Hepatocyte (in vitro differentiated cells): ENCODE data around the gene JPH2.

Source experiments
- EZH2 ChIP-seq: fragments of 200-600 bp; sonication (generic); IDR thresholded peaks from 2 replicates; pipeline ENCODE4 v1.6.1; 2016; ENCODE audit warnings: antibody characterized with exemption, mild to moderate bottlenecking, borderline replicate concordance
- EZH2phosphoT487 ChIP-seq: fragments of 200-600 bp; sonication (generic); IDR thresholded peaks from one replicate; pipeline ENCODE4 v1.6.1; 2018; ENCODE audit warnings: antibody characterized with exemption, mild to moderate bottlenecking, low read depth, moderate library complexity; ENCODE audit not compliant: unreplicated experiment, severe bottlenecking
- TF ChIP-seq, protein P1 (sequence below): fragments of 200-600 bp; sonication (generic); IDR thresholded peaks from 2 replicates; pipeline ENCODE4 v1.5.1; 2016; ENCODE audit warnings: antibody characterized with exemption, mild to moderate bottlenecking; ENCODE audit not compliant: poor library complexity

DNA sequence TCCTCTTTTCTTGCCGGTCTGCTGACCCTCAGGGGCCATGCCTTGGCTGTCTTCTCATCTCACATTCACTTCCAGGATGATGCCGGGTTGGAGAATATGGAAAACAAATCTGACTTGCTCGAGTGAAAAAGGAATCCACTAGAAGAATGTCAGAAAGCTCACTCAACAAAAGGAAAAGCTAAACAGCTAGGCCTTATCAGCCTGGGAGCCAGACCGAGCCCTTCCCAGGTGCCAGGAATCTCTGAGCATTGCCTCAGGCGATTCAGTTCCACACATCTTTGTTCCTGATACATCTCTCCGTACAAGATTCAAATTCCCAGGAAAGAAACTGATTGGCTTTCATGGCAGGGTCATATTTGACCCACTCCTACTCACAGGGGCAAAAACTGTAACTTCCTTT is 32.8 kb upstream of the JPH2 start:
- TF ChIP-seq EZH2phosphoT487 = no peak
- TF ChIP-seq, protein P1, sequence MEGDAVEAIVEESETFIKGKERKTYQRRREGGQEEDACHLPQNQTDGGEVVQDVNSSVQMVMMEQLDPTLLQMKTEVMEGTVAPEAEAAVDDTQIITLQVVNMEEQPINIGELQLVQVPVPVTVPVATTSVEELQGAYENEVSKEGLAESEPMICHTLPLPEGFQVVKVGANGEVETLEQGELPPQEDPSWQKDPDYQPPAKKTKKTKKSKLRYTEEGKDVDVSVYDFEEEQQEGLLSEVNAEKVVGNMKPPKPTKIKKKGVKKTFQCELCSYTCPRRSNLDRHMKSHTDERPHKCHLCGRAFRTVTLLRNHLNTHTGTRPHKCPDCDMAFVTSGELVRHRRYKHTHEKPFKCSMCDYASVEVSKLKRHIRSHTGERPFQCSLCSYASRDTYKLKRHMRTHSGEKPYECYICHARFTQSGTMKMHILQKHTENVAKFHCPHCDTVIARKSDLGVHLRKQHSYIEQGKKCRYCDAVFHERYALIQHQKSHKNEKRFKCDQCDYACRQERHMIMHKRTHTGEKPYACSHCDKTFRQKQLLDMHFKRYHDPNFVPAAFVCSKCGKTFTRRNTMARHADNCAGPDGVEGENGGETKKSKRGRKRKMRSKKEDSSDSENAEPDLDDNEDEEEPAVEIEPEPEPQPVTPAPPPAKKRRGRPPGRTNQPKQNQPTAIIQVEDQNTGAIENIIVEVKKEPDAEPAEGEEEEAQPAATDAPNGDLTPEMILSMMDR = no peak
- no peak for TF ChIP-seq EZH2
